GM12874 (cell line): ENCODE data around the gene GNAI3.

Experiments used
- TF ChIP-seq, protein P1 (sequence below): IDR thresholded peaks from 2 replicates; pipeline ENCODE4 v1.5.1; 2011; ENCODE audit warnings: low read depth, mild to moderate bottlenecking, control low read depth, low read length, moderate library complexity; ENCODE audit not compliant: insufficient read depth

Gene GNAI3

GRCh38 chr1:109548321-109549267, at the start of gene GNAI3:
TSS of gene GNAI3 (plus strand) at chr1:109548615. CDS start at chr1:109548721, 106 bp downstream.
- TF ChIP-seq, protein P1, sequence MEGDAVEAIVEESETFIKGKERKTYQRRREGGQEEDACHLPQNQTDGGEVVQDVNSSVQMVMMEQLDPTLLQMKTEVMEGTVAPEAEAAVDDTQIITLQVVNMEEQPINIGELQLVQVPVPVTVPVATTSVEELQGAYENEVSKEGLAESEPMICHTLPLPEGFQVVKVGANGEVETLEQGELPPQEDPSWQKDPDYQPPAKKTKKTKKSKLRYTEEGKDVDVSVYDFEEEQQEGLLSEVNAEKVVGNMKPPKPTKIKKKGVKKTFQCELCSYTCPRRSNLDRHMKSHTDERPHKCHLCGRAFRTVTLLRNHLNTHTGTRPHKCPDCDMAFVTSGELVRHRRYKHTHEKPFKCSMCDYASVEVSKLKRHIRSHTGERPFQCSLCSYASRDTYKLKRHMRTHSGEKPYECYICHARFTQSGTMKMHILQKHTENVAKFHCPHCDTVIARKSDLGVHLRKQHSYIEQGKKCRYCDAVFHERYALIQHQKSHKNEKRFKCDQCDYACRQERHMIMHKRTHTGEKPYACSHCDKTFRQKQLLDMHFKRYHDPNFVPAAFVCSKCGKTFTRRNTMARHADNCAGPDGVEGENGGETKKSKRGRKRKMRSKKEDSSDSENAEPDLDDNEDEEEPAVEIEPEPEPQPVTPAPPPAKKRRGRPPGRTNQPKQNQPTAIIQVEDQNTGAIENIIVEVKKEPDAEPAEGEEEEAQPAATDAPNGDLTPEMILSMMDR: no peak

DNA sequence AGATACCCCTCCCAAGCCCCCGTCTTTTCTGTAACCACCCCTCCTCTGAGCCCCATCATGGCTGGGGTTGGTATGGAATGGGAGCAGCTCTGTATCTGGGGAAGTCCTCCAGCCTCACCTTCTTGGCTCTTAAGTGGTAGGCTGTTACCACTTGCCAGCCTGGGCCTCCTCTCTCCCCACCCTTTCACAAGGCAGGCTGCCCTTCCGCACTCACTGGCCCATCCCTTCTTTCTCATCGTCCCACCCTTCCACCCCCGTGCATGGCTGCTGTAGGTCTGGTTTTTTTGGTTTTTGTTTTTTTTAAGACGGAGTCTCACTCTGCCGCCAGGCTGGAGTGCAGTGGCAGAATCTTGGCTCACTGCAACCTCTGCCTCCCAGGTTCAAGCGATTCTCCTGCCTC, 49.3 kb upstream of the GNAI3 start:
- TF ChIP-seq, protein P1: no peak

GRCh38 chr1:109499661-109500536, 48.5 kb upstream of the GNAI3 start:
- TF ChIP-seq, protein P1: peak; percentile 50

GRCh38 chr1:109500941-109501381, 47.5 kb upstream of the GNAI3 start:
- TF ChIP-seq, protein P1: no peak

DNA sequence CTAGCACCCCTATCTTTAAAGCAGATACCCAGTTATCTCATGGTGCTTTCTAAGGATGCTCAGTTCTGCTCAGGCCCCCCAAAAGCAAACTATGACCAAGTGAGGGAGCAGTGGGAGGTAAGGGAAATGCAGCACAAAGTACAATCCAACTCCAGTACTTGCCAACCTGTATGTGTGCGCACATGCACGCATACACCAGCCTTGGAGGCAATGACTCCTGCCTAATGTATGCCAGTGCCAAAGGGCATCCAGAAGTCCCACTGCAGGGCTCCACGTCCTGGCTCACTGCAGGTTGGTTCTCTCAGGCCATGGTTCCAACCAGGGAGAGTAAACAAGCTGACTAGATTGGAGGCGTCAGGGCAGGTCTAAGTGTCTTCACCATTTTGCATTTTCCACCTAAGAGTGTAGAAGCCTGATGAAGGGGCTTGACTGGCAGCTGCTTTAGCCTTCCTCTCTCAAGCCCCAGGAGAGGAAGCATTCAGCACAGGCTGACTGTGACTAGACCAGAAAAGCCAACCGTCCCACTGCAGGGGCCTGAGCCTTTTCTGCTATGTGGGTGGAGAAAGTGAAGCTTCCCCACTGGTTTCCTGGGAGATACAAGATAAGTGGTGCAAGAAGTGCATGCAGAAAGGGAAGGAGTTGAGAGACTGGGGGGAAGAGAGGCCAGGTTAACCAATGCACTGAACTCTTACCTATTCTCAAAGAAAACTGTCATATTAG, 46.6 kb upstream of the GNAI3 start:
- TF ChIP-seq, protein P1: no peak

- TF ChIP-seq, protein P1: no peak
Measured at GRCh38 chr1:109502364-109502851, 46.0 kb upstream of the GNAI3 start.
